ENCODE data around the gene VPS13D. TPM values are rescaled to one million over a fixed set of nuclear protein-coding genes. Genes with fewer than 3 reads are reported as not detected.

The VPS13D gene
- total RNA-seq, 1 experiment from 2014 or later = 33.1 TPM

DNA sequence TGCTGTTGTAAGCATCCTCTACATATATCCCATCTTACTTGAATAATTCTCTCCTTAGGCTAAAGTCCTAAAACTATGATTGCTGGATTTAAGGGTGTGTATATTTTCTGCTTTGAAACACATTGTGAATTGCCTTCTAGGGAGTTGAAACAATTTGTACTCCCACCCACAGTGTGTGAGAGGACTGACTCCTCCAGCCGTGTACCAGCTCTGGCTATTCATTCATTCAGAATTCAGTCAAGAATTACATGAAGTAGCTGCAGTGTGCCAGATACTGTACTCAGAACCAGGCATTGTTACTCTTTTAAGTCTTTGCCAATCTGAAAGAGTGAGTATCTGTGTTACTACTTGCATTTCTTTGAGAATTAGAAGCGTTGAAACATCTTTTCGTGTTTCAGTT lies 253.2 kb downstream of the VPS13D start:
- H3K36me3 ChIP-seq (ENCODE audit: control insufficient read depth, insufficient read depth, low read length) = no peaks in the 10 kb centered on the region
- intact Hi-C loops (cut with micrococcal nuclease; ENCODE audit: unreplicated experiment) = loop anchor here (5.0 kb wide), 1 partner anchor 44 kb away; no protein-coding TSS in a partner anchor
- DNase-seq (ENCODE audit: low read depth, low spot score) = no peak
- CTCF ChIA-PET = no interaction called here
- H3K4me3 ChIP-seq (ENCODE audit: low read depth in 2 of 2, low read length in 2 of 2) = no peak overlapping the region
- H3K27ac ChIP-seq (ENCODE audit: low read length) = peak overlapping the region; percentile 87; the same call in 1 of the 2 replicates
- POLR2A ChIA-PET = no interaction called here
- BruUV-seq (replicated peaks) = no TSS peak
- H3K4me1 ChIP-seq (ENCODE audit: control insufficient read depth, insufficient read depth, low read length) = peaks cover 62% of the 10 kb centered on the region
- no peak for TF ChIP-seq SIN3A (IDR thresholded peaks at IDR 0.05; ENCODE audit: borderline replicate concordance, insufficient read depth, low read depth, low read length)
- TF ChIP-seq POLR2AphosphoS5 (IDR thresholded peaks at IDR 0.05; ENCODE audit: low read depth, low read length) = no peak
- no peak for TF ChIP-seq TCF7L2 (IDR thresholded peaks at IDR 0.05; ENCODE audit: low read depth, low read length)
- TF ChIP-seq, protein P1, sequence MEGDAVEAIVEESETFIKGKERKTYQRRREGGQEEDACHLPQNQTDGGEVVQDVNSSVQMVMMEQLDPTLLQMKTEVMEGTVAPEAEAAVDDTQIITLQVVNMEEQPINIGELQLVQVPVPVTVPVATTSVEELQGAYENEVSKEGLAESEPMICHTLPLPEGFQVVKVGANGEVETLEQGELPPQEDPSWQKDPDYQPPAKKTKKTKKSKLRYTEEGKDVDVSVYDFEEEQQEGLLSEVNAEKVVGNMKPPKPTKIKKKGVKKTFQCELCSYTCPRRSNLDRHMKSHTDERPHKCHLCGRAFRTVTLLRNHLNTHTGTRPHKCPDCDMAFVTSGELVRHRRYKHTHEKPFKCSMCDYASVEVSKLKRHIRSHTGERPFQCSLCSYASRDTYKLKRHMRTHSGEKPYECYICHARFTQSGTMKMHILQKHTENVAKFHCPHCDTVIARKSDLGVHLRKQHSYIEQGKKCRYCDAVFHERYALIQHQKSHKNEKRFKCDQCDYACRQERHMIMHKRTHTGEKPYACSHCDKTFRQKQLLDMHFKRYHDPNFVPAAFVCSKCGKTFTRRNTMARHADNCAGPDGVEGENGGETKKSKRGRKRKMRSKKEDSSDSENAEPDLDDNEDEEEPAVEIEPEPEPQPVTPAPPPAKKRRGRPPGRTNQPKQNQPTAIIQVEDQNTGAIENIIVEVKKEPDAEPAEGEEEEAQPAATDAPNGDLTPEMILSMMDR (IDR thresholded peaks at IDR 0.05) = no peak
- TF ChIP-seq, protein P2, sequence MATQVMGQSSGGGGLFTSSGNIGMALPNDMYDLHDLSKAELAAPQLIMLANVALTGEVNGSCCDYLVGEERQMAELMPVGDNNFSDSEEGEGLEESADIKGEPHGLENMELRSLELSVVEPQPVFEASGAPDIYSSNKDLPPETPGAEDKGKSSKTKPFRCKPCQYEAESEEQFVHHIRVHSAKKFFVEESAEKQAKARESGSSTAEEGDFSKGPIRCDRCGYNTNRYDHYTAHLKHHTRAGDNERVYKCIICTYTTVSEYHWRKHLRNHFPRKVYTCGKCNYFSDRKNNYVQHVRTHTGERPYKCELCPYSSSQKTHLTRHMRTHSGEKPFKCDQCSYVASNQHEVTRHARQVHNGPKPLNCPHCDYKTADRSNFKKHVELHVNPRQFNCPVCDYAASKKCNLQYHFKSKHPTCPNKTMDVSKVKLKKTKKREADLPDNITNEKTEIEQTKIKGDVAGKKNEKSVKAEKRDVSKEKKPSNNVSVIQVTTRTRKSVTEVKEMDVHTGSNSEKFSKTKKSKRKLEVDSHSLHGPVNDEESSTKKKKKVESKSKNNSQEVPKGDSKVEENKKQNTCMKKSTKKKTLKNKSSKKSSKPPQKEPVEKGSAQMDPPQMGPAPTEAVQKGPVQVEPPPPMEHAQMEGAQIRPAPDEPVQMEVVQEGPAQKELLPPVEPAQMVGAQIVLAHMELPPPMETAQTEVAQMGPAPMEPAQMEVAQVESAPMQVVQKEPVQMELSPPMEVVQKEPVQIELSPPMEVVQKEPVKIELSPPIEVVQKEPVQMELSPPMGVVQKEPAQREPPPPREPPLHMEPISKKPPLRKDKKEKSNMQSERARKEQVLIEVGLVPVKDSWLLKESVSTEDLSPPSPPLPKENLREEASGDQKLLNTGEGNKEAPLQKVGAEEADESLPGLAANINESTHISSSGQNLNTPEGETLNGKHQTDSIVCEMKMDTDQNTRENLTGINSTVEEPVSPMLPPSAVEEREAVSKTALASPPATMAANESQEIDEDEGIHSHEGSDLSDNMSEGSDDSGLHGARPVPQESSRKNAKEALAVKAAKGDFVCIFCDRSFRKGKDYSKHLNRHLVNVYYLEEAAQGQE (IDR thresholded peaks at IDR 0.05; ENCODE audit: insufficient read depth in 1 of 2, low read depth in 2 of 2, low read length in 1 of 2) = no peak
- no peaks in the 10 kb centered on the region for H3K27me3 ChIP-seq (ENCODE audit: control insufficient read depth, insufficient read depth, low read length)
- ATAC-seq = no peak
- no peaks in the 10 kb centered on the region for H3K9me3 ChIP-seq (ENCODE audit: control insufficient read depth, insufficient read depth, low read depth, low read length)
- in situ Hi-C loops (cut with HindIII; ENCODE audit: low pct_unique_long_range_greater_than_20kb, low sequenced_read_pairs) = no loop called here

- Histone ChIP-seq H3K4me1 (ENCODE audit: control insufficient read depth, insufficient read depth, low read length) (peaks cover 40% of the 10 kb centered on the region), H3K27ac (ENCODE audit: low read length) (peak overlapping the region; percentile 87)
- CTCF ChIA-PET = no interaction called here
Observed at GRCh38 chr1:12485231-12486058, 255.6 kb downstream of the VPS13D start.

More at GRCh38 chr1:12485231-12486058, 255.6 kb downstream of the VPS13D start:
- BruUV-seq (replicated peaks) = no TSS peak
- H3K36me3 ChIP-seq (ENCODE audit: control insufficient read depth, insufficient read depth, low read length) = no peaks in the 10 kb centered on the region
- TF ChIP-seq TCF7L2 (IDR thresholded peaks at IDR 0.05; ENCODE audit: low read depth, low read length) = no peak
- no peak for TF ChIP-seq SIN3A (IDR thresholded peaks at IDR 0.05; ENCODE audit: borderline replicate concordance, insufficient read depth, low read depth, low read length)
- no peak for TF ChIP-seq POLR2AphosphoS5 (IDR thresholded peaks at IDR 0.05; ENCODE audit: low read depth, low read length)
- TF ChIP-seq, protein P2 (IDR thresholded peaks at IDR 0.05; ENCODE audit: insufficient read depth in 1 of 2, low read depth in 2 of 2, low read length in 1 of 2) = no peak
- TF ChIP-seq, protein P1 (IDR thresholded peaks at IDR 0.05) = no peak
- H3K27me3 ChIP-seq (ENCODE audit: control insufficient read depth, insufficient read depth, low read length) = no peaks in the 10 kb centered on the region
- POLR2A ChIA-PET = no interaction called here
- in situ Hi-C loops (cut with HindIII; ENCODE audit: low pct_unique_long_range_greater_than_20kb, low sequenced_read_pairs) = no loop called here
- H3K9me3 ChIP-seq (ENCODE audit: control insufficient read depth, insufficient read depth, low read depth, low read length) = no peaks in the 10 kb centered on the region; the same call in 1 of the 2 replicates
- no peak for DNase-seq (ENCODE audit: low read depth, low spot score)
- ATAC-seq = no peak
- H3K4me3 ChIP-seq (ENCODE audit: low read depth in 2 of 2, low read length in 2 of 2) = no peak overlapping the region
- intact Hi-C loops (cut with micrococcal nuclease; ENCODE audit: unreplicated experiment) = no loop called here

All from Panc1 (cell line).